GM06990 (cell line): ENCODE data around the gene CADPS2.

Experiments
- DNase-seq: peaks from one replicate; pipeline ENCODE4 v3.0.0-alpha.2; 2011; ENCODE audit not compliant: insufficient read length; ENCODE audit errors: extremely low read depth
- H3K27me3 ChIP-seq: replicated peaks from 2 replicates; pipeline ENCODE4 v1.6.0; 2011; ENCODE audit warnings: low read length; ENCODE audit not compliant: control insufficient read depth, insufficient read depth
- H3K36me3 ChIP-seq: 2 replicates; pipeline ENCODE4 v1.5.1; 2011; ENCODE audit warnings: low read length; ENCODE audit not compliant: control insufficient read depth, insufficient read depth
- H3K4me3 ChIP-seq: replicated peaks from 2 replicates; pipeline ENCODE4 v1.5.1; 2011; ENCODE audit warnings: low read depth, mild to moderate bottlenecking, control low read depth, low read length
- TF ChIP-seq, protein P1 (sequence below): IDR thresholded peaks from 2 replicates; pipeline ENCODE4 v1.5.1; 2011; ENCODE audit warnings: low read length, control low read depth, mild to moderate bottlenecking, inconsistent platforms; ENCODE audit not compliant: insufficient read depth, poor library complexity, severe bottlenecking

CADPS2 gene

DNA sequence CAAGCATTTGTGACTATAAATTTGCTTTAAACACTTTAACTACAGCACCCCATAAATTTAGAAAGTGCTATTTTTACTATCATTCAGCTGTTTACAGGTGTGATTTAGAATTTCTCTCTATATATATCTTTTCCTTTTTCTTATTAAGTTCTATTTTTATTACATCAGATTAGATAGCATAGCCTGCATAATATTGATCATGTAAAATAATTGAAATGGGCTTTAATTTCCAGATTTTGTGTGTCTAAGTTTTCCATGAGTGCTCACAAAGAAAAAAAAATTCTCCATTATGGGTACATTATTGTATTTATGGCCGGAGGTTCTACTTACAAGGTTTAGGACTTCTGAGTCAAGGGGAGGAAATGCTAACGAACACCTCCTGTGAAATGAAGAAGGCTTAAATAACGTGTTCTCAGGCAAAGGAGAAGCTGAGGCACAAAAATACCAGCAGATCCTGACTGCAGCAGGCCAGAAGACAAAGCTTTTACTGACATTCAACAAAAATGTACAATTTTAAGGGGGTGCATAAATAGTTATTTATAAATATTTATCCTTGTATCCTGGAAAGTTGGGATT, 301.5 kb downstream of the CADPS2 start:
- Histone ChIP-seq H3K4me3 (no peak overlapping the region), H3K36me3 (no peaks in the 10 kb centered on the region), H3K27me3 (no peaks in the 10 kb centered on the region)
- DNase-seq = no peak
- TF ChIP-seq, protein P1, sequence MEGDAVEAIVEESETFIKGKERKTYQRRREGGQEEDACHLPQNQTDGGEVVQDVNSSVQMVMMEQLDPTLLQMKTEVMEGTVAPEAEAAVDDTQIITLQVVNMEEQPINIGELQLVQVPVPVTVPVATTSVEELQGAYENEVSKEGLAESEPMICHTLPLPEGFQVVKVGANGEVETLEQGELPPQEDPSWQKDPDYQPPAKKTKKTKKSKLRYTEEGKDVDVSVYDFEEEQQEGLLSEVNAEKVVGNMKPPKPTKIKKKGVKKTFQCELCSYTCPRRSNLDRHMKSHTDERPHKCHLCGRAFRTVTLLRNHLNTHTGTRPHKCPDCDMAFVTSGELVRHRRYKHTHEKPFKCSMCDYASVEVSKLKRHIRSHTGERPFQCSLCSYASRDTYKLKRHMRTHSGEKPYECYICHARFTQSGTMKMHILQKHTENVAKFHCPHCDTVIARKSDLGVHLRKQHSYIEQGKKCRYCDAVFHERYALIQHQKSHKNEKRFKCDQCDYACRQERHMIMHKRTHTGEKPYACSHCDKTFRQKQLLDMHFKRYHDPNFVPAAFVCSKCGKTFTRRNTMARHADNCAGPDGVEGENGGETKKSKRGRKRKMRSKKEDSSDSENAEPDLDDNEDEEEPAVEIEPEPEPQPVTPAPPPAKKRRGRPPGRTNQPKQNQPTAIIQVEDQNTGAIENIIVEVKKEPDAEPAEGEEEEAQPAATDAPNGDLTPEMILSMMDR = no peak

DNA sequence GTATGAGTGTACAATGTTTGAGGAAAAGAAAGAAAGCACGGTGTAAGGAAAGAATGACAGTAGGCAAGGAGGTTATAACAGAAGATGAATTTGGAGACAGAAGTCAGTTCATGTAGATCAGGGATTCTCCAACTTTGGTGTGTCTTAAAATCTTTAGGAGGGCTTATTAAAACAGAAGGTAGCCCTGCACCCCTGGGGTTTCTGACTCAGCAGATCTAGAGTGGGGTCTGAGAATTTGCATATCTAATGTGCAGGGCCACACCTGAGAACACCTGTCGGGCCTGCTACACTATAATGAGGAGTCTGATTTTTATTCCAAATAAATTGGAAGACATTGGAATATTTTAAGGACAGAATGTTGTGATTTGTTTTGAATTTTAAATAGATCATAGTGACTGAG, 307.9 kb downstream of the CADPS2 start:
- no peak for DNase-seq
- Histone ChIP-seq H3K4me3 (no peak overlapping the region), H3K27me3 (no peaks in the 10 kb centered on the region), H3K36me3 (no peaks in the 10 kb centered on the region)
- TF ChIP-seq, protein P1 = no peak

DNA sequence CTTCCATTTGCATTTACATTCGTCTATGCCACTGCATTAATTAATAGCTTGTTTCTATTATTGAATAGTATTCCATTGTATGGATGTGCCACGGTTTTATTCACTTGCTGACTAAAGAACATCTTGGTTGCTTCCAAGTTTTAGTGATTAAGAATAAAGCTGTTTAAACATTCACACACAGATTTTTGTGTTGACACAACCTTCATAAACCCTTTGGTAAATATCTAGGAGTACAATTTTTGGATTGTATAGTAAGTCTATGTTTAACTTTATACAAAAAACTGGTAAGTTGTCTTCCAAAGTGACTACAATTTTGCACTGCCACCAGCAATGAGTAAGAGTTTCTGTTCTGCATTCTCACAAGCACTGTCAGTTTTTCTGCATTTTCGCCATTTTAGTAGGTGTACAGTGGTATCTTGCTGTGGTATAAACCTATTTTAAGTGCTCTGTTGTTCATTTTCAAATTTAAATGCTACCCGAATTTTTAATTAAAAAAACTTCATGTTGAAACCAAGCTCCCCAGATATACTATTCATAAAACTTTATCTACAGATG, 308.7 kb downstream of the CADPS2 start:
- no peak for DNase-seq
- TF ChIP-seq, protein P1 = no peak
- no peaks in the 10 kb centered on the region for H3K36me3 ChIP-seq
- H3K27me3 ChIP-seq = no peaks in the 10 kb centered on the region
- H3K4me3 ChIP-seq = no peak overlapping the region

DNA sequence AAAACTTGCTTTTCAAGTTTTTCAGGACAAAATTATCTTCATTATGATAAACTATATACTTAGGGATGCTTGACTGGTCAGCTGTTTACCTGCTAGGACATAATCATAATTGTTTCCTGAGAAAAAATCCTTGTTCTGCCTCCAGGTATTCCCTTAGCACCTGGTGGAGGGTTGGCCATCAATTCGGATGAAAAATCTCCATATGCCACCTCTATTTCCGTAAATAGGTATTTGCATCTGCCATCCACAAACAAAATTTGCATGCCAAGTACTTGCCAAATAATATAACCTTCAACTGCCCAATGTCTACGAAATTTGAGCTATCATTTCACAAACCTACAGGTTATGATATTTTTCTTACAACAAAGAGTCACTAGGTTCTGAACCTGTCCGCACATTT, 313.6 kb downstream of the CADPS2 start:
- Histone ChIP-seq H3K27me3 (no peaks in the 10 kb centered on the region), H3K4me3 (no peak overlapping the region), H3K36me3 (no peaks in the 10 kb centered on the region)
- no peak for DNase-seq
- TF ChIP-seq, protein P1 = no peak

DNA sequence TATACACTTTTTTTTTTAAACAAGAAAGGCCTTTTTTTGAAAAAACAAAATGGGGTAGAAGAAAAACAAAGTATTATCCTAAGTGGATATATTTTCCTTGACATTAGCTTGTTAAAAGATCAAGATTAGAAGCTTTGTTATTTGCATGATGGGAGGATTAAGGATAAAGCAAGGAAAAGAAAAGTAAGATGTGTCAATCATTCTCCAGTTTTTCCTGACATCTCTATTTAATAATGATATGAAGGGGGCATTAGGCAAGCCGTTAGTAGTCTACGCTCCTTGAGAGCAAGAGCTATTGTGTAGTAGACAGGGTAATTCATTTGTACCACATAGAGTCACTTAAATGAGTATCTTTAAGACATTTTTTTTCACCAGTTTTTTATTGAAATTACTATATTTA, 324.9 kb downstream of the CADPS2 start:
- Histone ChIP-seq H3K27me3 (no peaks in the 10 kb centered on the region), H3K4me3 (no peak overlapping the region), H3K36me3 (no peaks in the 10 kb centered on the region)
- TF ChIP-seq, protein P1 = no peak
- no peak for DNase-seq
